ENCODE results near the gene PTGER1. TPM values are rescaled to one million over a fixed set of nuclear protein-coding genes. Genes with fewer than 3 reads are reported as not detected.
"Not testable (repeated sequence)": the region's sequence is repeated elsewhere in the genome, so short reads cannot be mapped to it uniquely, and the experiment has no call there.

PTGER1 gene
- total and polyA plus RNA-seq, 2 of the 4 experiments (the other 2 are of a cell fraction), result 0.54 to 0.60 TPM

DNA sequence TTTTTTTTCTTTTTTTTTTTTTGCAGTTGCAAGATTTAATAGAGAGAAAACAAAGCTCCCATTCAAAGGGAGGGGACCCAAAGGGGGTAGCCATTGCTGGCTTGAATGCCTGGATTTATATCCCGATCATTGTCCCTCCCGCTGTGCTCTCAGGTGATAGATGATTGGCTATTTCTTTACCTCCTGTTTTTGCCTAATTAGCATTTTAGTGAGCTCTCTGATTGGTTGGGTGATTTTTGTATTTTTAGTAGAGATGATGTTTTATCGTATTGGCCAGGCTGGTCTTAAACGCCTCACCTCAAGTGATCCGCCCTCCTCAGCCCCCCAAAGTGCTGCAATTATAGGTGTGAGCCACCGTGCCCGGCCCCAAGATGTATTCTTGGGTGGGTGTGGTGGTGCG lies 29.4 kb upstream of the PTGER1 start:
- intact Hi-C loops (cut with micrococcal nuclease); H4K91ac ChIP-seq (ENCODE audit: insufficient read depth, low read depth, low read length); H3K14ac ChIP-seq (replicated peaks; ENCODE audit: low read depth, low read length); H2AFZ ChIP-seq (replicated peaks; ENCODE audit: low read length, poor library complexity); ATAC-seq (ENCODE audit: low read depth); H3K9ac ChIP-seq (ENCODE audit: low read depth, low read length); H3K9me1 ChIP-seq (ENCODE audit: insufficient read depth, low read length); H2BK120ac ChIP-seq (ENCODE audit: low read depth, low read length); H3K27ac ChIP-seq (ENCODE audit: insufficient read depth, low read length); H3K79me1 ChIP-seq (ENCODE audit: low read depth in 1 of 2, low read length in 2 of 2); H3K4me2 ChIP-seq (ENCODE audit: low read depth, low read length); dilution Hi-C loops (cut with HindIII; ENCODE audit: low sequenced_read_pairs, unreplicated experiment); H3K36me3 ChIP-seq (ENCODE audit: control insufficient read depth, insufficient read depth, low read length); H3K27me3 ChIP-seq (ENCODE audit: control insufficient read depth, insufficient read depth, low read length); BruUV-seq (replicated peaks); H2AK9ac ChIP-seq (replicated peaks; ENCODE audit: low read depth, low read length, poor library complexity); in situ Hi-C loops (cut with MboI; ENCODE audit: low sequenced_read_pairs); H4K20me1 ChIP-seq (ENCODE audit: insufficient read depth, low read length); H2BK15ac ChIP-seq (ENCODE audit: low read depth, low read length); DNase-seq; H3K56ac ChIP-seq (ENCODE audit: extremely low read depth, insufficient read depth, low read length); H4K5ac ChIP-seq (ENCODE audit: low read depth, low read length); H3K23ac ChIP-seq (ENCODE audit: low read depth, low read length); H4K8ac ChIP-seq (ENCODE audit: low read depth in 2 of 2, low read length in 2 of 2); H2BK5ac ChIP-seq (ENCODE audit: low read depth, low read length, poor library complexity, severe bottlenecking); H3K9me3 ChIP-seq (ENCODE audit: control insufficient read depth, insufficient read depth, low read length); H2BK20ac ChIP-seq (ENCODE audit: low read depth, low read length); H3K18ac ChIP-seq (ENCODE audit: low read depth, low read length); H3K4ac ChIP-seq (ENCODE audit: low read depth, low read length); H3K4me3 ChIP-seq (ENCODE audit: insufficient read depth, low read depth, low read length): not testable (repeated sequence)
- CTCF ChIA-PET, result interaction anchor here (1.0 kb wide), 1 partner anchor 11 kb away, joined by 3 read pairs; no protein-coding TSS in a partner anchor
- WGBS, 2 experiments (ENCODE audit: extremely low coverage in 2 of 2, insufficient read length in 1 of 2), result no CpG with 5 or more reads among the region's 8 CpGs
- H3K4me1 ChIP-seq (ENCODE audit: control insufficient read depth, insufficient read depth, low read length), result peaks cover 13% of the 10 kb centered on the region
- POLR2A ChIA-PET (ENCODE audit: unreplicated experiment), result interaction anchor here (0.6 kb wide), 1 partner anchor 15 kb away, joined by 3 read pairs; no protein-coding TSS in a partner anchor
- H2AK5ac ChIP-seq (ENCODE audit: low read depth, low read length), result peak overlapping the region; percentile 25; the same call in 1 of the 2 replicates
